IgD-negative memory B cell (primary cell): ENCODE results near the gene ZMYND15. TPM values are rescaled to one million over a fixed set of nuclear protein-coding genes. Genes with fewer than 3 reads are reported as not detected.
"Not testable (repeated sequence)": the region's sequence is repeated elsewhere in the genome, so short reads cannot be mapped to it uniquely, and the experiment has no call there.

Experiments used
- H3K27ac Mint-ChIP-seq, 3 donors: one replicate each; pipeline ENCODE4 v1.8.0; 2020 to 2022; ENCODE audit warnings: mild to moderate bottlenecking in 3 of 3, mixed read lengths in 3 of 3, moderate library complexity in 1 of 3
- H3K27me3 Mint-ChIP-seq: one replicate; pipeline ENCODE4 v1.8.0; 2021; ENCODE audit warnings: mixed read lengths
- H3K36me3 Mint-ChIP-seq: one replicate; pipeline ENCODE4 v1.8.0; 2020; ENCODE audit warnings: mild to moderate bottlenecking, mixed read lengths
- H3K4me1 Mint-ChIP-seq, 3 donors: one replicate each; pipeline ENCODE4 v1.8.0; 2020 to 2022; ENCODE audit warnings: mixed read lengths in 3 of 3, mild to moderate bottlenecking in 1 of 3
- H3K4me3 Mint-ChIP-seq, 4 donors: one replicate each; pipeline ENCODE4 v1.8.0; 2020 to 2022; ENCODE audit warnings: mild to moderate bottlenecking in 4 of 4, mixed read lengths in 4 of 4, moderate library complexity in 3 of 4
- H3K9me3 Mint-ChIP-seq, 3 donors: one replicate each; pipeline ENCODE4 v1.8.0; 2020 to 2021; ENCODE audit warnings: mixed read lengths in 3 of 3, mild to moderate bottlenecking in 1 of 3
- polyA plus RNA-seq: library from polyadenylated mRNA; unstranded; fragments of 300-500 nt; fragmentation: Illumina TruSeq; gene quantifications from one replicate; pipeline ENCODE4 v1.2.3, GENCODE V29; 2021

The ZMYND15 gene, protein sequence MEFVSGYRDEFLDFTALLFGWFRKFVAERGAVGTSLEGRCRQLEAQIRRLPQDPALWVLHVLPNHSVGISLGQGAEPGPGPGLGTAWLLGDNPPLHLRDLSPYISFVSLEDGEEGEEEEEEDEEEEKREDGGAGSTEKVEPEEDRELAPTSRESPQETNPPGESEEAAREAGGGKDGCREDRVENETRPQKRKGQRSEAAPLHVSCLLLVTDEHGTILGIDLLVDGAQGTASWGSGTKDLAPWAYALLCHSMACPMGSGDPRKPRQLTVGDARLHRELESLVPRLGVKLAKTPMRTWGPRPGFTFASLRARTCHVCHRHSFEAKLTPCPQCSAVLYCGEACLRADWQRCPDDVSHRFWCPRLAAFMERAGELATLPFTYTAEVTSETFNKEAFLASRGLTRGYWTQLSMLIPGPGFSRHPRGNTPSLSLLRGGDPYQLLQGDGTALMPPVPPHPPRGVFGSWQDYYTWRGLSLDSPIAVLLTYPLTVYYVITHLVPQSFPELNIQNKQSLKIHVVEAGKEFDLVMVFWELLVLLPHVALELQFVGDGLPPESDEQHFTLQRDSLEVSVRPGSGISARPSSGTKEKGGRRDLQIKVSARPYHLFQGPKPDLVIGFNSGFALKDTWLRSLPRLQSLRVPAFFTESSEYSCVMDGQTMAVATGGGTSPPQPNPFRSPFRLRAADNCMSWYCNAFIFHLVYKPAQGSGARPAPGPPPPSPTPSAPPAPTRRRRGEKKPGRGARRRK
- polyA plus RNA-seq: not detected

DNA sequence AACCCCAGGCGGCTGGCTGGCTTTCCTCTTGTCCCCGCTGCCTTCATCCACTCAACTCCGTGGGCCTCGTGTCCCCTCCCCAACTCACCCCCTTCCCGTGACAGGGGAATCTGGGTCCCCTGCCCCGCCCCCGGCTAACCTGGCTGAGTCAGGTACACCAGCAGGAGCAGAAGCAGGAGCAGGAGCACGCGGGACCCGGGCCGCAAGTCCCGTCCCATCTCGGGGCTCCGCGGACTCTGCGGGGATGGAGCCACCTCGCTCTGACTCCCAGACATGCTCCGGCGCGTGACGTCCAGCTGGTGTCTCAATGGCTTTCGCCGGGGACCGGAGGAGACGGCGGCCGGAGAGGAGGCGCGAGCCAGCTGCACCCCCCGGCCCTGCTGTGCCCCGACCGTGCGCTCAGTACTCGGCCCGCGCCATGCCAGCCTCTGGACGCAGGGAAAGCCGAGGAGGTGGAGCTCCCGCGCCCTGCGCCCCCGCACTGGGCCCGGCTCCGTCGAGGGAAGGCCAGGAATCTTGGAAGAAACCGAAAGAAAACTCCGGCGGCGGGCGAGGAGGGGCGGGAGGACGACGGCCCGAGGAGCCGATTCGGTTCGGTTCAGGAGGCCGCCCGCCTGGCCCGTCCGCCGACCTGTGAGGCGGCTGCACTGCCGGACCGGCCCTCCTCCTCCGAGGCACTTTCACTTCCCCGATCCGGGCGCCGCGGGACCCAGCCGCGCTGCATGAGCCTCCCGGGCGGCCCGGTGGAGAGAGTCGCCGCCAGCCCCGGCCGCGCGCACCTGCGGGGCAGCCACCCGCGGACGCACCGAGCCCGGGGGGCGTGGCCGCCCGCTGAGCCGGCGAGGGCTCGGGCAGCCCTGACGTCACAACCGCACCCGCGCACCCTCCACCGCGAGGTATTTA, at the start of gene ZMYND15, which contains the start of gene CXCL16:
Gene ZMYND15 (plus strand): TSS at position 712 of the 903 bp plus-strand sequence. CDS start 716 bp downstream, outside the sequence.
Gene CXCL16 (minus strand): TSS at position 807 of the 903 bp plus-strand sequence. CDS start 589 bp downstream, at position 218.
- H3K27me3 Mint-ChIP-seq: peaks cover 6% of the 10 kb centered on the region
- peak within 1 kb of the TSS; percentile 84 to 97 (median 96) for H3K27ac Mint-ChIP-seq
- no peaks in the 10 kb centered on the region for H3K36me3 Mint-ChIP-seq

GRCh38 chr17:4689872-4690271, 49.8 kb upstream of the ZMYND15 start:
- H3K27me3 Mint-ChIP-seq, H3K27ac Mint-ChIP-seq, H3K4me3 Mint-ChIP-seq, H3K9me3 Mint-ChIP-seq: not testable (repeated sequence)
- H3K4me1 Mint-ChIP-seq: peaks cover 8 to 14% (median 10%) of the 10 kb centered on the region in 3 donors
- peaks cover 13% of the 10 kb centered on the region for H3K36me3 Mint-ChIP-seq

More for the DNA sequence above, at the start of gene ZMYND15, which contains the start of gene CXCL16:
- H3K4me1 Mint-ChIP-seq: peaks cover 7 to 25% (median 19%) of the 10 kb centered on the region in 3 donors
- H3K4me3 Mint-ChIP-seq: peak within 1 kb of the TSS; percentile 86 to 97 (median 94)
- no peaks in the 10 kb centered on the region for H3K9me3 Mint-ChIP-seq

DNA sequence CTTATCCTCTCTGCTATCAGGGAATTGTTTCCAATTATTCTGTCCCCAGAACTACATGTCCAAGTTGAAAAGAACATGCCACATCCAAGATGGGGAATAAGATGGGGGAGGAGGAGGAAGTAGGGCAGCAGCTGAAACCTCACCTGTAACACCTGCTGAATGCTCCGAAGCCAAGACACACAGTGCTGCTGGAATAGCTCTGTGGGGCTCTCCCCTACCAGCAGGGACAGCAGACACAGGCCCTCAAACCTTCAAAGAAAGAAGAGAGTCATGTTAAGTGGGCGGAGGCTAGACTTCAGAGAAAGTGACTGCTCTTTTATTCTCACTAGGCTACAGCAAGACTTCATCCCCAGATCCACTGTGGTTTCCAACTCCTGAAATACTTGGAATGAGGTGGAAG, 48.9 kb upstream of the ZMYND15 start:
- no peaks in the 10 kb centered on the region for H3K9me3 Mint-ChIP-seq
- no peak overlapping the region for H3K27ac Mint-ChIP-seq
- peaks cover 6 to 14% (median 10%) of the 10 kb centered on the region in 3 donors for H3K4me1 Mint-ChIP-seq
- H3K36me3 Mint-ChIP-seq: peaks cover 11% of the 10 kb centered on the region
- peak overlapping the region in 1 of 4 donors; percentile 33 for H3K4me3 Mint-ChIP-seq
- H3K27me3 Mint-ChIP-seq: no peaks in the 10 kb centered on the region

DNA sequence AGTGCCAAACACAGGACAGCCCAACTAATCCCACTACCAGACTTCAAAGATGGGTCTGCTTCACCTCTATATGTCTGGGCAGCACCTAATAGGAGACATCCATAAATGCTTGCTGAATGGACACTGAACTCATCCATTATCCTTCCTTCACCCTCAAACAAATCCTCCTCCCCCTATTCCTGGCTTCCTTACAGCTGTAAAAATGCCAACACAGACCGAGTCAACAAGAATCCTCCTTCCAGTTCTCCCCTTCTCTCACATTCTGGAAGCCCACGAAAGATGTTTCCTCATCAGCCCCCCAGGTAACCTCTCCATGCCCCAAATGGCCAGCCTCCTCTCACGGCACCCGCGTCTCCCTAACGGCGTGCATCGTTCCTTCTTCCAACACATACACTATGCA, 47.9 kb upstream of the ZMYND15 start:
- H3K27me3 Mint-ChIP-seq: no peaks in the 10 kb centered on the region
- no peak overlapping the region for H3K27ac Mint-ChIP-seq
- peaks cover 11 to 18% (median 17%) of the 10 kb centered on the region in 3 donors for H3K4me1 Mint-ChIP-seq
- H3K36me3 Mint-ChIP-seq: peaks cover 8% of the 10 kb centered on the region
- no peak overlapping the region for H3K4me3 Mint-ChIP-seq
- no peaks in the 10 kb centered on the region for H3K9me3 Mint-ChIP-seq

- peaks cover 6% of the 10 kb centered on the region for H3K36me3 Mint-ChIP-seq
- H3K4me3 Mint-ChIP-seq: peak overlapping the region in 1 of 4 donors; percentile 46
- no peaks in the 10 kb centered on the region for H3K27me3 Mint-ChIP-seq
- no peak overlapping the region for H3K27ac Mint-ChIP-seq
- no peaks in the 10 kb centered on the region for H3K9me3 Mint-ChIP-seq
- H3K4me1 Mint-ChIP-seq: peaks cover 15 to 27% (median 26%) of the 10 kb centered on the region in 3 donors
Measured at GRCh38 chr17:4693416-4693815, 46.2 kb upstream of the ZMYND15 start.

DNA sequence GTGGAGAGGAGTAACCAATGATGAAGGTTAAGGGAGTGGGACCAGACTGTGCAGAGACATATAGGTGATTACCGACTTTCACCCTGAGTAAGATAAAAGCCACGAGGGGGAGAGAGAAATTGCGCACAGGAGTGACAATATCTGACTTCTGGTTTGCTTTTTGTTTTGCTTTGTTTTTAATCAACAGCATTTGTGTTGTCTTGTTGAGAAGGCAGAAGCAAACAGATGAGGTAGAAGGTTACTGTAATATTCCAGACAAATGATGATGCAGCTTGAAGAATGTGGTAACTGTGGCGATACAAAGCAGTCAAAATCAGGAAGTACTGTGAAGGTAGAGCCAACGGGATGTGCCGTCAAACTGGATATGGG, 43.2 kb upstream of the ZMYND15 start:
- H3K27me3 Mint-ChIP-seq: no peaks in the 10 kb centered on the region
- H3K4me3 Mint-ChIP-seq: peak overlapping the region; percentile 47 to 81 (median 72)
- H3K9me3 Mint-ChIP-seq: no peaks in the 10 kb centered on the region
- H3K4me1 Mint-ChIP-seq: peaks cover 14 to 27% (median 24%) of the 10 kb centered on the region in 3 donors
- H3K36me3 Mint-ChIP-seq: no peaks in the 10 kb centered on the region
- H3K27ac Mint-ChIP-seq: peak overlapping the region; percentile 75 to 91 (median 85)

GRCh38 chr17:4699401-4700056, 40.1 kb upstream of the ZMYND15 start:
- H3K27ac Mint-ChIP-seq, H3K9me3 Mint-ChIP-seq: not testable (repeated sequence)
- peaks cover 34 to 39% (median 37%) of the 10 kb centered on the region in 3 donors for H3K4me1 Mint-ChIP-seq

DNA sequence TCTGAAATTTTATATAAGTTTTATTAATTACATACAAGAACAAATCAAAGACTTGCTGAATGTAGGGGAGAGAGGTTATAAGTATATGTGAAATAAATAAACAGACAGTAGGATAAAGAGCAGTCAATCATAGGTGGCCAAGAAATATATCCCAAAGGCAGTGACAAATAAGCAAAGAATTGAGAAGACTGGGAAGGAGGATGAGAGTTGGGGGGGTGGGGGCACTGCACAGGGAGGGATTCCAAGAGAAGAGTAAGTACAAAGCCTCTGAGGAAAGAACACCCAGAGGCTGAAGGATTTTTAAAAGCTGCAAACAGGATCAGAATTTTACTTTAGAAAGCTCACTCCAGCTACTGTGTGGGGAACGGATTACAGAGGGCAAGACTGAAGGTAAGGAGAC, 38.5 kb upstream of the ZMYND15 start:
- Mint-ChIP-seq H3K27me3 (no peaks in the 10 kb centered on the region), H3K36me3 (no peaks in the 10 kb centered on the region), H3K27ac (peak overlapping the region in 1 of 3 donors; percentile 92), H3K9me3 (no peaks in the 10 kb centered on the region), H3K4me3 (peak overlapping the region in 1 of 4 donors; percentile 82), H3K4me1 (peaks cover 34 to 40% (median 39%) of the 10 kb centered on the region in 3 donors)

More at GRCh38 chr17:4699401-4700056, 40.1 kb upstream of the ZMYND15 start:
- peak overlapping the region in 1 of 4 donors; percentile 55 for H3K4me3 Mint-ChIP-seq
- H3K36me3 Mint-ChIP-seq, H3K27me3 Mint-ChIP-seq: not testable (repeated sequence)

- no peaks in the 10 kb centered on the region for H3K27me3 Mint-ChIP-seq
- no peaks in the 10 kb centered on the region for H3K36me3 Mint-ChIP-seq
- H3K9me3 Mint-ChIP-seq: no peaks in the 10 kb centered on the region
- peak overlapping the region; percentile 92 to 97 (median 96) for H3K27ac Mint-ChIP-seq
- H3K4me1 Mint-ChIP-seq: peaks cover 27 to 29% (median 28%) of the 10 kb centered on the region in 3 donors
- peak overlapping the region; percentile 81 to 96 (median 92) for H3K4me3 Mint-ChIP-seq
Measured at GRCh38 chr17:4703330-4703691, 36.3 kb upstream of the ZMYND15 start.

GRCh38 chr17:4704574-4704907, 35.1 kb upstream of the ZMYND15 start:
- not testable (repeated sequence) for H3K36me3 Mint-ChIP-seq, H3K9me3 Mint-ChIP-seq, H3K27me3 Mint-ChIP-seq
- Mint-ChIP-seq H3K27ac (peak overlapping the region; percentile 92 to 97 (median 96)), H3K4me3 (peak overlapping the region; percentile 81 to 96 (median 92)), H3K4me1 (peaks cover 27 to 31% (median 28%) of the 10 kb centered on the region in 3 donors)

DNA sequence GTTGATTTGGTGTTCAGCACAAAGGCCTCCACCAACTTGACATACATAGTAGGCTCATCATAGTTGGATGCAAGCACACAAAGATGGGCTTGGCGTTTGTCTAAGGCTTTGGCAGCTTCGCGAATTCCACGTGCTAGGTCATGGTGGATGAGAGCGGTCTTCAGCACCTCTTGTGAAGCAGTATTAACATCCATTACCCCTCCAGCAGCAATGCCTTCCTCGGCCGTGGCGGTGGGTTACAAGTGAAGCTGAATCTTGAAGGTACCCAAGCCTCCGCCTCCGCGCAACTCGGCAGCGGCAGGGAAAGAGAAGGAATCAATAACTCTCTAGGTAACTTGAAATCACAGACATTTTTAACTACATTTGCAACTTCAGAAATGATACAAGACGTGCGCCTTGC, 34.6 kb upstream of the ZMYND15 start:
- Mint-ChIP-seq H3K27ac (peak overlapping the region; percentile 92 to 97 (median 96)), H3K36me3 (no peaks in the 10 kb centered on the region), H3K4me1 (peaks cover 27 to 34% (median 31%) of the 10 kb centered on the region in 3 donors), H3K4me3 (peak overlapping the region; percentile 81 to 96 (median 92)), H3K9me3 (peaks cover 0 to 2% (median 0%) of the 10 kb centered on the region in 3 donors), H3K27me3 (no peaks in the 10 kb centered on the region)

DNA sequence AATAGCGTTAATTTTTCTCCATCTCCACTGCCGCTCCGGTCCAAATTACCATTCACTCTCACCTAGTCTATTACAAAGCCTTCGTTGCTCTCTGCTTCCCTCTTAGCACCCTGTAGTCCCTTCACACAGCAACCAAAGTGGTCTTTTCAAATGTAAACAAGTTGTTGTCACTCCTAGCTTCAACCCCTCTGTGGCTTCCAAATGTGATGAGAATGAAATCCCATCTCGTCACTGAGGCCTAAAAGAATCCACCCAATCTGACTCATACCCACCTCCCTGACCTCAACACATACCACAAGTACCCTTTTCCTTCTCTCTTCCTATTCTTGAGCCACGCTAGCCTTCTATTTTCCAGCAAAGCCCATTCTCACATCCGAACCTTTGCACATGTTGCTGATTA, 33.5 kb upstream of the ZMYND15 start:
- Mint-ChIP-seq H3K9me3 (peaks cover 0 to 2% (median 0%) of the 10 kb centered on the region in 3 donors), H3K36me3 (no peaks in the 10 kb centered on the region), H3K27ac (peak overlapping the region in 1 of 3 donors; percentile 92), H3K4me3 (peak overlapping the region in 3 of 4 donors; percentile 4 to 81 (median 42)), H3K4me1 (peaks cover 27 to 33% (median 29%) of the 10 kb centered on the region in 3 donors), H3K27me3 (no peaks in the 10 kb centered on the region)

DNA sequence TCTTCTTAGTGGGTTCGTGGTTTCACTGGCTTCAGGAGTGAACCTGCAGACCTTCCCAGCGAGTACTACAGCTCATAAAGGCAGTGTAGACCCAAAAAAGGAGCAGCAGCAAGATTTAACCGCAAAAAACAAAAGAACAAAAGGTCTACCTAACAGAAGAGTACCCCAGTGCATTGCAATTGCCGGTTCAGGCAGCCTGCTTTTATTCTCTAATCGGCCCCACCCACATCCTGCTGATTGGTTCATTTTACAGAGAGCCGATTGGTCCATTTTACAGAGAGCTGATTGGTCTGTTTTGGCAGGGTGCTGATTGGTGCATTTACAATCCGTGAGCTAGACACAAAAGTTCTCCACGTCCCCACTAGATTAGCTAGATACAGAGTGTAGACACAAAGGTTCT, 31.2 kb upstream of the ZMYND15 start:
- H3K9me3 Mint-ChIP-seq: peaks cover 0 to 2% (median 0%) of the 10 kb centered on the region in 3 donors
- peak overlapping the region in 2 of 3 donors; percentile 79 to 90 for H3K27ac Mint-ChIP-seq
- no peaks in the 10 kb centered on the region for H3K36me3 Mint-ChIP-seq
- peak overlapping the region in 3 of 4 donors; percentile 71 to 87 (median 77) for H3K4me3 Mint-ChIP-seq
- H3K4me1 Mint-ChIP-seq: peaks cover 13 to 25% (median 18%) of the 10 kb centered on the region in 3 donors
- H3K27me3 Mint-ChIP-seq: no peaks in the 10 kb centered on the region
